Colonic mucosa (tissue), 4 donors: Measurements from ENCODE around the gene KCNH4. TPM values are rescaled to one million over a fixed set of nuclear protein-coding genes. Genes with fewer than 3 reads are reported as not detected.
"Not testable (repeated sequence)": the region's sequence is repeated elsewhere in the genome, so short reads cannot be mapped to it uniquely, and the experiment has no call there.

ENCODE experiments used
- DNase-seq: peaks from one replicate; pipeline ENCODE4 v3.0.0-alpha.2; 2020
- H3K27ac ChIP-seq: fragments of 200-600 bp; one replicate; pipeline ENCODE4 v1.8.0; 2021
- H3K27me3 ChIP-seq: fragments of 200-600 bp; one replicate; pipeline ENCODE4 v1.8.0; 2021
- H3K36me3 ChIP-seq: fragments of 200-600 bp; one replicate; pipeline ENCODE4 v1.8.0; 2021
- H3K4me1 ChIP-seq: fragments of 200-600 bp; one replicate; pipeline ENCODE4 v1.8.0; 2021; ENCODE audit warnings: mild to moderate bottlenecking
- H3K4me3 ChIP-seq: fragments of 200-600 bp; one replicate; pipeline ENCODE4 v1.8.0; 2021
- H3K9ac ChIP-seq, 2 donors: one replicate each; pipeline ENCODE4 v1.7.0; 2013; ENCODE audit warnings: control low read depth in 2 of 2, low read depth in 2 of 2, low read length in 2 of 2
- H3K9me3 ChIP-seq: fragments of 200-600 bp; one replicate; pipeline ENCODE4 v1.8.0; 2021
- intact Hi-C: fragments of 100-400 bp; cut with DNase I; formaldehyde crosslinking; loops from one replicate; pipeline ENCODE4 v1.14.1; 2022
- total RNA-seq, 2 donors: library from RNA; stranded (reverse); fragmentation: NEBNext Ultra II Directional in 1 of 2; extraction: Animal tissue kit (Norgen Biotek cat#: 25700) in 1 of 2; gene quantifications; one replicate each; pipeline ENCODE4 v1.2.1, GENCODE V29; 2021
- TF ChIP-seq, protein P1 (sequence below): fragments of 200-600 bp; IDR thresholded peaks from one replicate; pipeline ENCODE4 v1.8.0; 2022; ENCODE audit warnings: antibody characterized with exemption, mild to moderate bottlenecking
- donor health status: healthy.
- donor health status: DM: no; HTN: no; CAD: no.
- donor health status: DM: no; HTN: no; CAD: no.

The KCNH4 gene
- total RNA-seq, 2 donors from 2014 or later, result 0.07 TPM; not detected in 1

DNA sequence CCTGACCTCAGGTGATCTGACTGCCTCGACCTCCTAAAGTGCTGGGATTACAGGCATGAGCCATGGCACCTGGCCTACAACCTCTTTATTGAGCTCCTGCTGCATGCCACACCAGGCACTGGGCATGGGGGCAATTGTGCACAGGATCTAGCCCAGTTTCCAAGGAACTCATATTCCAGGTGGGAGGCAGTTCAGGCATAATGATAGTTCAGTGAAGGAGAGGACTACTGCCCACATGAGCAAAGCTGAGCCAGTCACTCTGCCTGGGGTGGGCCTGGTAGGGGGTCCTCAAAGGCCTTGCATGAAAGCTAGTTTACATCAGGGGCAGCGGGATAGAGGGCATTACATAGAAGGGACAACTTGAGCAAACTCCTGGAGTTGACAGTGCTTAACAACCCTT lies 6.9 kb upstream of the KCNH4 start:
- H3K9ac ChIP-seq, result no peak overlapping the region
- no peak overlapping the region for H3K4me3 ChIP-seq
- no peak overlapping the region for H3K27ac ChIP-seq
- TF ChIP-seq, protein P1, sequence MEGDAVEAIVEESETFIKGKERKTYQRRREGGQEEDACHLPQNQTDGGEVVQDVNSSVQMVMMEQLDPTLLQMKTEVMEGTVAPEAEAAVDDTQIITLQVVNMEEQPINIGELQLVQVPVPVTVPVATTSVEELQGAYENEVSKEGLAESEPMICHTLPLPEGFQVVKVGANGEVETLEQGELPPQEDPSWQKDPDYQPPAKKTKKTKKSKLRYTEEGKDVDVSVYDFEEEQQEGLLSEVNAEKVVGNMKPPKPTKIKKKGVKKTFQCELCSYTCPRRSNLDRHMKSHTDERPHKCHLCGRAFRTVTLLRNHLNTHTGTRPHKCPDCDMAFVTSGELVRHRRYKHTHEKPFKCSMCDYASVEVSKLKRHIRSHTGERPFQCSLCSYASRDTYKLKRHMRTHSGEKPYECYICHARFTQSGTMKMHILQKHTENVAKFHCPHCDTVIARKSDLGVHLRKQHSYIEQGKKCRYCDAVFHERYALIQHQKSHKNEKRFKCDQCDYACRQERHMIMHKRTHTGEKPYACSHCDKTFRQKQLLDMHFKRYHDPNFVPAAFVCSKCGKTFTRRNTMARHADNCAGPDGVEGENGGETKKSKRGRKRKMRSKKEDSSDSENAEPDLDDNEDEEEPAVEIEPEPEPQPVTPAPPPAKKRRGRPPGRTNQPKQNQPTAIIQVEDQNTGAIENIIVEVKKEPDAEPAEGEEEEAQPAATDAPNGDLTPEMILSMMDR, result no peak
- H3K27me3 ChIP-seq, result no peaks in the 10 kb centered on the region
- no peak for DNase-seq
- no peaks in the 10 kb centered on the region for H3K9me3 ChIP-seq
- intact Hi-C loops, result no loop called here
- H3K36me3 ChIP-seq, result no peaks in the 10 kb centered on the region
- H3K4me1 ChIP-seq, result peaks cover 13% of the 10 kb centered on the region

DNA sequence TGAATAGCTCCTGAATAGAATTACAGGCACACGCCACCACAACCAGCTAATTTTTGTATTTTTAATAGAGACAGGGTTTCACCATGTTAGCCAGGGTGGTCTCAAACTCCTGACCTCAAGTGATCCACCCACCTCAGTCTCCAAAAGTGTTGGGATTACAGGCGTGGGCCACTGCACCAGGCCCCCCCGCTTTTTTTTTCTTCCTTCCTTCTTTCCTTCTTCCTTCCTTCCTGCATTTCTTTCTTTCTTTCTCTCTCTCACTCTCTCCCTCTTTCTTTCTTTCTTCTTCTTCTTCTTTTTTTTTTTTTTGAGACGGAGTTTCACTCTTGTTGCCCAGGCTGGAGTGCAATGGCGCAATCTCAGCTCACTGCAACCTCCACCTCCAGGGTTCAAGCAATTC lies 5.2 kb upstream of the KCNH4 start:
- H3K9me3 ChIP-seq, H3K9ac ChIP-seq, H3K4me3 ChIP-seq, H3K36me3 ChIP-seq, intact Hi-C loops, DNase-seq, H3K27ac ChIP-seq, H3K27me3 ChIP-seq: not testable (repeated sequence)
- H3K4me1 ChIP-seq, result peaks cover 16% of the 10 kb centered on the region

DNA sequence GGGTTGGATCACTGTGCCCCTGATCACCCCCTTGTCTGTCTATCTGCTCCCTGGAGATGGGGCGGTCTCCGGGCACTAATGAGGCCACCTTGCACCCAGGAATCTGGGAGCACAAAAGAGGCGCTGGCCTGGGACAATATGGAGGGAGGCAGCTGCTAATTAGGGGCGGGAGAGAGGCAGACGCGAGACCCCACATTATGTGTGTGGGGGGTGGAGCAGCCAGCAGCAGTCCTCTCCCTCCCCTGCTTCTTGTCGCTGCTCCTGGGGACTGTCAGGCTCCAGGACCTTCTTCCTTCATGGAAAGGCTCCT lies 4.6 kb upstream of the KCNH4 start:
- Histone ChIP-seq H3K36me3 (no peaks in the 10 kb centered on the region), H3K27me3 (peaks cover 7% of the 10 kb centered on the region), H3K27ac (no peak overlapping the region), H3K4me1 (peaks cover 22% of the 10 kb centered on the region), H3K9ac (no peak overlapping the region), H3K9me3 (no peaks in the 10 kb centered on the region), H3K4me3 (no peak overlapping the region)
- TF ChIP-seq, protein P1, result no peak
- intact Hi-C loops, result no loop called here
- DNase-seq, result no peak

DNA sequence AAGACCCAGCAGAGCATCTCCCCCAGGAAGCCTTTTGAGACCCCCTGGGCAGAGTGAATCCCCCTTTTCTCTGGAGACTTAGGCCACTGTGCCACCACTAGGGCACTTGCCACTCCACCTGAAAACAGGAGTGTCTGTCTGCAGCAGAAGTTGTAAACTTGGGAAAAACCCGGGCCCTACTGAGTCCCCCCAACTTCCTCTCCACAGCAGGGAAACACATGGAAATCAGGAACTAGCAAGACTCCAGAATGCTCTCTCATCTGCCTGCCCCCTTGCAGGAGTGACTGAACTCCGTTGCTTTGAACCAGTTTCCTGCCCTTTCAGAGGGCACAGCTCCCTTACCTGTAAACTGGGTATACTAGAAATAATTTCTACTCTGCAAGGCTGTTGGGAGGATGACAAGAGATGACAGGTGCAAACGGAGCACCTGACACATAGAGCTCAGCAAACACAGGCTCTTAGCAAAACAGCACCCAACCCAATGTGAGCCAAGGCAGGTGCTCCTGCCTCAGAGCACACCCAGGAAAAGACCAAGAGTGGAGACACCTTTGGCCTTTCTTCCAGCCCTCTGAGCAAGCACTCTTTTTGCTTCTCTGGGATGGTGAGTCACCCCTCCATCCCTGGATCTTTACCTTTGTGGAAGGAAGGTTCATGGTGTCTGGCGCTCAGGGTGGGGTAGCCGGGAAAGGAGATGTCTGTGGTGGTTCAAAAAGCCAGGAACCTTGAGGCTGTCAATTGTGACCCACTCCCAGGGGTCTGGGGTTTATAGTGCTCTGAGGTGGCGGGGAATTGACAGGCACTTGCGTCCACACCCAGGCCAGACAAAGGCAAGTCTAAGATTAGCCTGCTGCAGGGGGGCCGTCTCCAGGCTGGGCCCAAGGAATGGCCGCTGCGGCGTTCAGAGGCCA lies 4.0 kb upstream of the KCNH4 start, which contains the start of gene HCRT:
TSS of gene HCRT (minus strand) at position 740 of the 908 bp plus-strand sequence. CDS start at position 653, 87 bp downstream.
- intact Hi-C loops, result no loop called here
- peaks cover 13% of the 10 kb centered on the region for H3K27me3 ChIP-seq
- no peaks in the 10 kb centered on the region for H3K9me3 ChIP-seq
- TF ChIP-seq, protein P1, result no peak
- DNase-seq, result peak; percentile 34
- H3K27ac ChIP-seq, result peak within 1 kb of the TSS; percentile 84
- H3K4me3 ChIP-seq, result peak within 1 kb of the TSS; percentile 51
- peak within 1 kb of the TSS in 1 of 2 donors; percentile 43 for H3K9ac ChIP-seq
- no peaks in the 10 kb centered on the region for H3K36me3 ChIP-seq
- H3K4me1 ChIP-seq, result peaks cover 27% of the 10 kb centered on the region

DNA sequence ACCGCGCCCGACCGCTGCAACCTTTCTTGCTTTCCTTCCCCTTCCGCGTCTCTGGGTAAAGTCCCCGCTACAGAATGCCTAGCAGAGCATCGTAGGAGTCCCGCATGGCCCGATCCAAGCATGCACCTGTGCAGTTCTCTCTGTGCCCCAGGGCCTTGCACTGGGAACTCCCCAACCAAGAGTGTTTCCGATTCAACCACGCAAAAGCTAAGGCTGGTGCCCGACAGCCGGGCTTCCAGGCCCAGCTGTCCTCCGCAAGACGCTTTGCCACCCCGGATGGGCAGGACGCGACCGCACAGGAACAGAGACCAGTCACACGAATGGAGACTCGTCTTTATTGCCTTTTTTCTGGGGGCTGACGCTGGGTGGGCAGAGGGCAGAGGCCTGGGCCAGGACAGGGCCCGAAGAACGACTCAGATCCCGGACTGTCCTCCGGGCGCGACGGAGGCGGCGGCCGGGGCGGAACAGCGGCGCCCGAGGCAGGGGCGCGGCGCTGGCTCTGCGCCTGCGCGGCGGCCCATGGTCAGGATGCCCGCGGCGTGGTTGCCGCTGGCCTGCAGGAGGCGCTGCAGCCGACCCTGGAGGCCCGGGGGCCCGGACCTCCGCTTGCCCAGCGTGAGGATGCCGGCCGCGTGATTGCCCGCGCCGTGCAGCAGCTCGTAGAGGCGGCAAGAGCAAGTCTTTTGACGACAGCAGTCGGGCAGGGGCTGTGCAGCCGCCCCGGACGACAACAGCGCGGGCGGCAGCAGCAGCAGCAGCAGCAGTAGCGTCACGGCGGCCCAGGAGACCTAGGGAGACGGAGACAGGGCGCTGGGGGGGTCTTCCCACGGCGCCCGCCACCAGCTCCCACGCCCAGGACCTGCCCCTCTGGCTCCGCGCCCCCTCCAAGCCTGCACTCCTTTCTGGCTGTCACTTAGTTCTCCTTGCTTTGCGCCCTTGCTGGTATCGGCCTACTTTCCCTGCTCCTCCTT lies 3.1 kb upstream of the KCNH4 start:
- intact Hi-C loops, result no loop called here
- peak overlapping the region; percentile 51 for H3K4me3 ChIP-seq
- peaks cover 27% of the 10 kb centered on the region for H3K4me1 ChIP-seq
- no peaks in the 10 kb centered on the region for H3K9me3 ChIP-seq
- H3K9ac ChIP-seq, result peak overlapping the region; percentile 43 to 62
- H3K36me3 ChIP-seq, result no peaks in the 10 kb centered on the region
- peaks cover 16% of the 10 kb centered on the region for H3K27me3 ChIP-seq
- peak overlapping the region; percentile 84 for H3K27ac ChIP-seq
- TF ChIP-seq, protein P1, result peak; percentile 84
- peak; percentile 76 for DNase-seq
